GM21515 (cell line): ENCODE measurements around the gene PEF1.

Experiments
- ATAC-seq: cut with Tn5 transposase; IDR thresholded peaks from one replicate; pipeline ENCODE4 v1.9.1; 2021; ENCODE audit not compliant: unreplicated experiment

PEF1 gene

DNA sequence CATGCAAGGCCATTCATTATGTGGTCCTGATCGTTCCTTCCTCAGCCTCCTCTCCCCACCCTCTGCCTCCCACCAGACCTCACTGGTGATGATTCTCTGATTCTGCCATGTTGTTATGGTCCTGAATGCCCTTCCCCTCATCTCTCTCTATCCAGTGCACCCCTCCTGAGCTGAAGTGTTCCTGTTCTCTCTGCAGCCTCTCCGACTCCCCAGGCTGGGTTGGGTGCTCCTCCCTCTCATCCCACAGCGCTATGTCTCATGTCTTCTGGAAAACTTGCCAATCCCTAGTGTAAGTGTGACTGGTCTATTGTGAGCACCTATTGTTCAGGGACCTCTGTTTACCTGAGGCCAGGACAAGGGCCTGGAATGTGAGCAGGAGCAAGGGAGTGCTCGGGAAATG, 11.1 kb upstream of the PEF1 start:
- ATAC-seq, result no peak

DNA sequence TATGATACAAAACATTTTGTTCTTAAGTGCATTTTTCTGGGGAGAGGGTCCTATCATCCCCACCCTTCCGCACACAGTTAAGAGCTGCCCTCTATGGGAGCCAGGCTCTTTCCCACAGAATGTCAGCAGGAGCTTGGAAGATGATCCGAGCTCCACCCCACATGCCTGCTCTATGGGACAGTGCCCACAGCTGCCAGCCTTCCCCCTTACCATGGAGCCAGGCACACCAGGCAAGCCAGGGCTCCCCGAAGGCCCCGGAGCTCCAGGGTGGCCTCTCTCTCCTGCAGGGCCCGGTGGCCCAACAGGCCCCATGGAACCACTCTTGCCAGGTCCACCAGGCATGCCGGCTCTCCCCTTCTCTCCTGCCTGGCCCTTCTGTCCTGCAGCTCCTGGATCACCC, 10.4 kb upstream of the PEF1 start:
- no peak for ATAC-seq

DNA sequence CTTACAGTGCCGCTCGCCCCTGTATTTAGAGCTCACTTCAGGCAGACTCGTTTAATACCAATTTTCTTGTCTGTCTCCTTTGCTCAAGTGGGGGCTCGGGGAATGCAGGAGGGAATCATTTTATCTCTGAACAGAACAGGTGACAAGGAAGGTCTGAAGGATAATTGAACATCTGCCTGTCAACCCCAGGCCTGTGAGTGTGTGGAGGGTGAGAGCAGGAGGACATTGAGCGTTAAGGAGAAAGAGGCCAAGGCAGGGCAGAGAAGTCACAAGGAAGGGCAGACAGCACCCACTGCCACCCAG, 9.7 kb upstream of the PEF1 start:
- ATAC-seq, result no peak

DNA sequence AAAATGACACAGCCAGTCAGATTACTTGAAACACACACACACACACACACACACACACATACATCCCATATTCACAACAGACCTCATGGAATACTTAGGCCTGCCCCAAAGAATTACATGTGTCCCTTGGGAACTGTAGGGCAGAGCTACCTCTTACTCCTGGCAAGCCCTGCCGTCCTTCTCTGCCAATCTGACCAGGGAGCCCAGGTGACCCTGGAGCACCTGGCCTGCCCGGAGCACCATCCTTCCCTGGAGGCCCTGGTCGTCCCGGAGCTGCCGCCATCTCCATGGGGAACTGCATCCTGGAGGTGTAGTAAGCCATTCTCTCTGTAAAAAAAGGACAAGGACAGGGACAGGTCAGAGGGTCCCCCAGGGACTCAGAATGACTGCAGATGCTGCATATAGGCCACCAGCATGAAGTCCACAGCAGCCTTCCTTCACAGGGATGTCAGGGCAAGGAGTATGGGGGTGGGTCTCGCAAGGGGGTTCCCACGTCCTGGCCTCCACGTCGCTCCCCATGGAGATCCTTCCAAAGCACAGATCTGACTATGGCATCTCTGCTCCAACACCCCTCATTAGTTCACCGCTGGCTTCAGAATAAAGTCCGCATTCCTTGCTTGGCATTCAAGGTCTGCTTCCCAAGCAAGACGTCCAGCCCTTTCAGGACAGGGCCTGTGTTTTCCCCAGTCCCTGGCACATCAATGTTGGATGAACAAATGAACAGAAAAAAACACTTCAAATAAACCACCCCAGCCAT, 9.2 kb upstream of the PEF1 start:
- ATAC-seq, result no peak

DNA sequence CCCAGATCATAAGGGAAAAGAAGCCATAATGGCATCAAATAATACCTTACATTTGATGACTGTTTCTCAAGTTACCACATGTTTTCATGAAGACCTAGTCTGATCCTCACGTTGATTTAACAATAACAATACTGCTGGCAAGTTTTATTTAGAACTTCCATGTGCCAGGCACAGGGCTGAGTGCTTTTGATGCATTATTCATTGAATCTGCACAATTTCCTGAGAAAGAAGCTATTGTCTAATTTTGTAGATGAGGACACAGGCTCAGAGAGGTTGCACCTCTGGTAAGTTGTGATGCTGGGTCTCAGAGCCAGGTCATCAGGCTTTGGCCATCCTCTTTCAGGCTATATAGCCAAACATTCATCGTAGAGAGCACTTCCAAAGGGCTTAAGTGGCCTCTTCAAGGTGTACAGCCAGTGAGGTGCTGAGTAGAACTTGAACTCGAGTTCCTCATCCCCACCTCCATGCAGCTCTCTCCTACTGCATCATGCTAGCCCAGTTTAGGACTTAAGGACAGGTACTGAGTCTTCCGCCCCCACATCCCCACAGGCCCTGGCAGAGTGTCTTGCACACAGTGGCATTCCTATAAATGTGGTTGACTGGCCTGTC, 8.3 kb upstream of the PEF1 start:
- ATAC-seq, result no peak

DNA sequence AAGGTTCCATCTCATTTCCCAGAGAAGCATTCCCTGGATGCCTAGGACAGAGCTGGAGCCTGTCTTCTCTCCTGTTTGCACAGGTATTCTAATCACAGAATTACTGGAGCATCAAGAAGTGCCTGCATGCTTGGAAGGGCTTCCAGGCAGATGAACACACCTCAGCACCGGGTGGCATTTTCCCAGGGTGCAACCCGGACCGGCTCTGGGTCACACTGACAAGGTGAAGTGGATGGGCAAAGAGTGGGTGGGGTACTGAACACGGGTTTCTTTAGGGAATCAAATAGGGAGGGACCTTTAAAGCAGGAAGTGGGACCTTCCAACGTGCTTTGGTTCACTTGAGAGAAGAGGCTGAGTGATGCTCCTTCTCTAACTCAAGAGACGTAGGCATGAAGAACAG, 7.1 kb upstream of the PEF1 start:
- no peak for ATAC-seq

DNA sequence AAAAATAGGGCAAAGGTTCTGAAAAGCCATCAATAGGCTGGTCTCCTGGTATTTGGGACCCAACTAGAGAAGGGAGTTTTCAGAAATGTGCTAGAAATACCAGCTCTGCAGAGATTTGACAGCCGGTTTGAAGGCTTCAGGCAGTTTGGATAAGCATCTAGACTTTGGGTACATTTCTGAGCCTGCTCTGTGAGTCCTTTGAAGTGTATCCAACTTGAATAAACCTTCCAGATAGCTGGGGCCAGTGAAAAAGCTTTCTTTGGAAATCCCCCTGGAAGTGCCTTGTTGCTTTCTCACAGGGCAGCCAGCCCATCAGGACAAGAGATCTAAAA, 6.4 kb upstream of the PEF1 start:
- no peak for ATAC-seq

DNA sequence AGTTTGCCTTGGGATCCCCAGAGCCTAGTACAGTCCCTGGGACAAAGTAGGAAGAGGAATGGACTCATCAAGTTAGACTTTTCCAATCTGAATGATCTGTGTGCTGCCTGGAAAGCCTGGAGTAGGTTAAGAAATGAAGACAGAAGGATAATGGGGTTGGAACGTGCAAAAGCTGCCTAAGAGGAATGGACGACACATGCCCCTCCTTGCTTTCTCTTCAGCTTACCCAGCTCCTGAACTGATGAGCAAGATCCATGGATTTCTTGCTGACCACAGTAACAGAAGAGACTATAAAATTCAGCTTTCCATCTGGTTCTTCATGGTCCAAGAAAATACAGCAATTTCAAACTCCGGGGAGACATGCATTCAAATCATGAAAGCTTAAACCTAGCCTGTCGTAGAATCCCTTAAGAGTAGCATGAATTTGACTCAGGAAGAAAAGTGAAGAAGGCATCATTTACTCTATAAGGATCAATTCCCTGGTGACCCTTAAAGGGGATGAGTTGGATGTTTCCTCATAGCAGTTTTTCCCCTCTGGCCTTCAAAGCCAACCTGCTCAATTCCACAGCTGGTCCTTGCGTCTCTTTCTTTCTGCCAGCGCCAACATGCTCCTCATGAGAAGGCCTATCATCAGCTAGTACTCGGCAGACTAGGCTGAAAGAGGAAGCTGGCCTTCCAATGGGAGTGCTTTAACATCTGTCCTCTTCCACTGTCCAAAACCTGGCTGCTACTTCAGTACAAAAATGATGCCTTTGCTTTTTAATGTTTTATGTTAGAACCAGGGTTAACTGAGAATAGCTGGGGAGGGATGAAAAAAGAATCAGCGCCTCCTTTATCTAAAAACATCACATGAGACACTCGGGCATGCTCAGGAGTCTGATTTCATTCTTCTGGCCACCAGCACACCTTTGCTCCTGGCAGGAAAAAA, 5.7 kb upstream of the PEF1 start:
- no peak for ATAC-seq

DNA sequence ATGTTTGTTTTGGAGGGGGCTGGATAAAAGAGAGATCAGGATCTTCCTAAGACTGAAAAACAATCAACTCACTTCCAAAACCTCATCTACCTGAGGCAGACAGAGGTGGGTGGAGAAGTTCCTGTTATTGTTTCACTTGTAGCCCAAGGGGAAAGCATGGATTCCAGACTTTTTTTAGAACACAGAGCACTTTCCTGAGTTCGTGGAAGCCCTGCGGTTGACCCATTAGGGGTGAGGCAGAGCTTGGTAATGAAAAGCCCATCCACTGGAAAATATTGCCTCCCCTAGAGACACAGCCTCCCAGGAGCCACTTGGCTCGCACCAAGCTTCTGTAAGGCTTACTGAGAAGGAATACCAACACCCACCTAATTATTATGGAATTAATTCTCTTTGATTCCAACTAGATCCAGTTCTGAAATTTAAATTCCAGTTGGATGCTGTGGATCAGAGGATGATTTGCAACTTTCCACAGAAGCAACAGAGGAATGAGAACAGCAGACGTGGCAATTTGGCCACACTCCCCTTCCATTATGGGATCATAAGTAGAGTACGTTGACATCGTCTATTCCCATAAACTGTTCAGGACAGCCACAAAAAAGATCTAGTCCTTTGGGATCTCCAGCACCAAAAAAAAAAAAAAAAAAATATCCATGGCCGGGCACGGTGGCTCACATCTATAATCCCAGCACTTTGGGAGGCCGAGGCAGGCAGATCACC, 4.1 kb upstream of the PEF1 start:
- ATAC-seq, result no peak

DNA sequence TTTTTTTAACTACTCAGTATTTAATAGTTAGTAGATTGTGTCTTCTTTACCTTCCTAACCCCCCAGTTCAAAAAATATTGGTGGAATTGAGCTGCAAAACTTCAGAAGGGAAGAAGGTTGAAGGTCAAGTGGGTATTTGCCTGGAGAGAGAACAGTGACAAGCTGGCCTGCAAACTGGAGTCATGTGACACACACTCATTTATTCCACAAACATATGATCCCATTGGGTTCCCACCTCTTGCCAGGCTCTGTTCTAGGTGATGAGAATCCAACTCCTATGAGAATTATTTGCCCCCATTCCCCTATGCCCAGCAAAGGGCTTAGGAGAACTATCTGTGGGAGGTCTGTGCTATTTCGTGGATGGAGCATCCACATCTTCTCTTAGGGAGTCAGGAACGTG, 3.5 kb upstream of the PEF1 start:
- no peak for ATAC-seq

DNA sequence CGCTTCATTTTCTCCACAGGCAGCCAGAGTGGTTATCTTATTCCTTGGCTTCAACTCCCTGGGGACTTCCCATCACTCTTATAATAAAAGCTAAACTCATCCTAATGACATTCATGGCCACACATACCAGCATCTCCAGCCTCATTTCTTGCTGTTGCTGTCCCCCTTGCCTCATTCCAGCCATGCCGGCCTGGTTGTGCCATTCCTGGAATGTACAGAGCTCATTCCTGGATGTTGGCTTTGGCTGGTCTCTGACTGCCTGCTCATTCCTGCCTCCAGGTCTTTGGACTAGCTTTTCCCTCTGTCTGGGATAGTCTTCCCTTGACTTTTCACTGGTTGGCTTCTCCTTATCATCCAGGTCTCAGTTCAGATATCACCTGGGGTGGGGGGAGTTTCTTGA, 2.4 kb upstream of the PEF1 start:
- no peak for ATAC-seq

DNA sequence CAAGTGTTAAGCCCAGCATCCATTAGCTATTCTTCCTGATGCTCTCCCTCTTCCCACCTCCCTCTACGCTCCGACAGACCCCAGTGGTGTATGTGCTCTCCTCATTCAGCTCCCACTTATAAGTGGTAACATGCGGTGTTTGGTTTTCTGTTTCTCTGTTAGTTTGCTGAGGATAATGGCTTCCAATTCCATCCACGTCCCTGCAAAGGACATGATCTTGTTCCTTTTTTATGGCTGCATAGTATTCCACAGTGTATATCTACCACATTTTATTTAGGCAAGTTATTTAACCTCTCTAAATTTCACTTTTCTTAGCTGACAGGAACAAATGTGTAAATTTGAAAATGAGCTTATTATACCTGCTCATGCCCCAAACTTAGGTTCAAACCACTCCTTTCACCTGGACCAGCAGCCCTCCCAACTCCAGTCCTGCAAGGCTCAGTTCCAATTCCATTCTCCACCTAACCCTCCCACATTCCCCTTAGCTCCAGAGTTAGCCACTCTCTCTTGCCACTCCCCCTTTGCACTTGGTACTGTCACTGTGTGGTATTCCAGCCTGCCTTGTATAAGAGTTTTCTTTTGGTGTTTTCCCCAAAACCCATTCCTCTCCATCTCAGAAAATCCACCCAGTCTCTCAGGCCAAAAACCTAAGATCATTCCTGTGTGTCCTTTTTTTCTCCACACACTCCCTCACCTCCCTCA, 1.7 kb upstream of the PEF1 start:
- ATAC-seq, result no peak

DNA sequence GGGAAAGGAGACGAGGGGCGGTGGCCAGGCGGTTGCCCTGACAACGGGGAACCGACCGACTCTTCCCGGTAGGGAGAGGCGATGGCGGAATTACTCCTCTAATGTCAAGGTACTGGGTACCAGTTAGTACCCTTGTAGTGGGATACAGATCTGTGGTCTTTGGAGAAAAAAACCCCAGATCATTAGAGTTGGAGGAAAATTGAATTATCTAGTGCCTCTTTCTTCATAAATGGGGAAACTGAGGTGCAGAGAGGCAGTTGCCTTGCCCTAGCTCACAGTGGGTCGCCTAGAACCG, 545 bp upstream of the PEF1 start:
- no peak for ATAC-seq

DNA sequence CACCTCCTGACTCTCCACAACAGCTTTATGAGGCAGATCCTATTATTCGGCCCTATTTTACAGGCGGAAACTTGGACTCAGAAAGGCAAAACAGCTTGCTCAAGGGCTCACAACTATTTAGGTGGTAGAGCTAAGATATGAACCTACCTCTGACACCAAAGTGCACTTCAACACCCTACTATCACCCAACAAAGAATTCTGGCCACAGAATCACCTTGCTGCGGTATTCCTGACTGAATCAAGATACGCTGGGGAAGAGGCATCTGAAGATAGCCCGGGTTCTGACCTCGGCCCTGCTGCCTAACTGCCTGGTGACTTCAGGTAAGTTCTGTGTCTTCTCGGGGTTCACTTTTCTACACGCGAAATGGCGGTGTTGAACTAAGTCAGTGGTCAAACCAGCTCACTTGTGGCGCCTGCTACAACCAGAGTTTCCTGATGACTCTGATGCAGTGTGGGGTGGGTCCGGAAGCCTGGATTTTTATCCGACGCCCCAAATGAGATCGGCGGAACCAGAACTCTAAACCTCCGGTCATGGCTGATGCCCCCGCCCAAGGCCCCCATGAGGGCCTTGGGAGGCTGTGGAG, 608 bp downstream of the PEF1 start:
- ATAC-seq, result no peak

DNA sequence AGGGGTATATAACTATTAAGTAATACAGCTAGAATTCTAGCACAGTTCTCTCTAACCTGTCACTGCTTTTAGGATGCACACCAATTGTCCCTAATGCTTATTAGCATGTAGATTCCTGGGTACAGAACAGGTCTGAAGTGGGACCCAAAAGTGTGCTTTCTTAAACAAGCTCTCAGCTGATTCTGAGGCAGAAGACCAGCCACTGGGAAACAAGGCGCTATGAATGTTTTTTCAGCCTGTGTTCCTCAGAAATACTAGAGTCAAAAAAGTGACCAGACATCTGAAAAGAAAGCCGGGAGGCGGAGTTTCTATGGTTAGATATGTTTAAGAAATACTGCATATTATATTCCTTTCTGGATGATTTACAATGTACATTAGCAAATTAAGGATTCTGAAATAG, 1.8 kb downstream of the PEF1 start:
- ATAC-seq, result no peak

DNA sequence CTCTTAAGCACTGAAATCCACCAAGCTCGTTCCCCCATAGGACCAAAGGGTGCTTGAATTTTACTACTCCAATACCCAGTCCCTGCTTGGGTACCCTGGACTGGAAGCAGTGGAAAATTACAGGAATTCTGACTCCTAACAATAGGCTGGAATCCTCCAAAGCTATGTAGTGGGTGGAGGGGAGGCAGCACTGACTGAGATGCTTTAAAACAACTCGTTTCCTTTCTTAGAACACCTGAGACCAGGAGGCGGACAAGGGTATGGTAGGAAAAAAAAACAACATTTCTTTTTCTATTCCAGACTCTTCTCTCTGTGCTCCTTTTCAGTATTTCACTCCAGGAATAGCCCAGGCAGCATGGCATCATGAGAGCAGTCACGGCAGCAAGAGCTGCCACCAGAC, 2.3 kb downstream of the PEF1 start:
- no peak for ATAC-seq

DNA sequence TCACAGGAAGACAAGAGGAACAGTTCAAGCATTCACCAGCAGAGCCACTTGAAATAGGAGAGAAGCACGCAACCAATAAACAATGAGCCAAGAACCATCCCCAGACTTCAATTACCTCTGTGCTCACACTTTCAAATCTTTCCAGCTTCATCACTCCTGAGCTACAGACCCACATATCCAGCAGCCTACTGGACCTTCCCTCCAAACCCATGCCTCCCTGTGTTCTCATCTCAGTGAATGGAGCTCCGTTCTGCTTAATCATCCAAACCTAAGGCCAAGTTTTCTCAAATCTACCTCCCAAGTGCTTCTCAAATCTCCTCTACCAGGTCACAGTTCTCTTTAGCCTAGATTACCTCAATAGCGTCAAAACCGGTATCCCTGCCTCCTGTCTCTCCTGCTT, 3.7 kb downstream of the PEF1 start:
- ATAC-seq, result no peak

DNA sequence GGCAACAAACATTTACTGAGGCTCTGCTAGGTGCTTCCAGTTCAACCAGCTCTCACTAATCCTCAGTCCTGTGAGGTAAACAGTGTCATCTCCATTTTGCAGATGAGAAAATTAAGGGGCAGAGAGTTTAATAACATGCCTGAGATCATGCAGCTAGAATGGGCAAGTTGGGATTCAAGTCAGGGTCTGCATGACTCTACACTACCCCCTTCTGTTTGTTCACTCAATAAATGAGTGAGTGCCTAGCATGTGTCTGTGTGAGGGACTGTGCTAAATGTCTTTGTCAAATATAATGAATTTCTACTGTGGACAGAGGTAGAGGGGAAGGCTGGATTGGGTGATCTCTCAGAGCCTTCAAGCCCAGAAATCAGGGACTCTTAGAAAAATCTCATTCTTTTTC, 4.5 kb downstream of the PEF1 start:
- ATAC-seq, result no peak

DNA sequence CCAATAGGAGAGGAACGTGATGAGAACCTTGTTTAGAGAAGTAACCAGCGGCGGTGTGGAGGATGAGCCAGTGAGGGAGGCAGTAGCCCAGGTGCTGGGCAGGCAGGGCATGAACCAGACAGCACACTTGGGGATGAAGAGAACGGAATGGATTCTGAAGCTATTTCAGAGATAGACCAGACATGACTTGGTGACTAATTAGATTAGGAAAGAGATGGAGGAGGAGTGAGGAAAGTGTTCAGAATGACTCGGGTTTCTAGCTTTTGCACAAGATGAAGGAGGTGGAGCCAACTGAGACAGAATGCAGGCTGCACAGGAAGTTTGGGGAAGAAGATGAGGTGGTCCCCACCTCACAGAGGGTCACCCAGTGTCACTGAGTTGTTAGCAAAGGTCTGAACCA, 5.1 kb downstream of the PEF1 start:
- ATAC-seq, result no peak

DNA sequence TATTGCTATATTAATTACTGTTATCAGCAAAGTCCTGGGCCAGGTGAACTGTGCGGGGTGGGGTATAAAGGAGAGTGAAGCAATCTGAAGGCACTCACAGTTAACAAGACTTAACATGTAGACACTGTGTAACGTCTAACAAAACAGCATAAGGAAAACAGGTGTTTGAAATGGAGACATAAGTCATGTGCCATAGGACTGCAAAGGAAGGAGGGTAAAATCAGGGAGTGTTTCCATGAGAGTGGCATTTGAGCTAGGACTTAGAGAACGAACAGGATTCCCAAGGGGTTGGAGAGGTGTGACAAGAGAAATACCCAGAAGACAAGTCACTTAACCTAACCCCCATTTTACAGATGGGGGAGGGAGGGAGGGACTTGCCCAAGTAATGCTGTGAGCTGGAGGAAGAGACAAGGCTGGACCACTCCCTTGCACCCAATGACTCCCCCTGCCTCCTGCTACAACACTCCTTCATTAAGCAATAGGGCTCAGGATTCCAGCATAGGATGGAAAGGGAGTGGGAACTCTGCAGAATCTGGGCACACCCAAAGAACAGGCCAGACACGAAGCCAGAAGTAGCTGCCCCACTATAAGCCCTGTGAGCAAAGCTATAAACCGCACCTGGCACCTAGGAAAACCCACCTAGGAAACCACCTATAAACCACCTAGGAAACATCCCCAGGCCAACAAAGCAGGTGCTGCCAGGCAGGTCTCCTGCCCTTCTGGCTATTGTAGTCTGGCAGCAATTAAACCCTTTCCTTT, 6.6 kb downstream of the PEF1 start:
- ATAC-seq, result no peak
